Mammary epithelial cell (primary cell): ENCODE results near the gene KCNH6.

ENCODE experiments used
- EZH2 ChIP-seq: IDR thresholded peaks from 2 replicates; pipeline ENCODE4 v1.6.1; 2012; ENCODE audit warnings: low read length, inconsistent platforms, borderline replicate concordance
- TF ChIP-seq, protein P1 (sequence below), 2 donors: IDR thresholded peaks in 1 of 2; conservative IDR thresholded peaks in 1 of 2; 2 replicates each; pipeline ENCODE4 v1.5.1; 2011 to 2012; ENCODE audit warnings: inconsistent platforms in 2 of 2, low read length in 2 of 2, mild to moderate bottlenecking in 2 of 2, control low read depth in 1 of 2, low read depth in 1 of 2; ENCODE audit not compliant: insufficient read depth in 1 of 2; ENCODE audit errors: extremely low read depth in 1 of 2

DNA sequence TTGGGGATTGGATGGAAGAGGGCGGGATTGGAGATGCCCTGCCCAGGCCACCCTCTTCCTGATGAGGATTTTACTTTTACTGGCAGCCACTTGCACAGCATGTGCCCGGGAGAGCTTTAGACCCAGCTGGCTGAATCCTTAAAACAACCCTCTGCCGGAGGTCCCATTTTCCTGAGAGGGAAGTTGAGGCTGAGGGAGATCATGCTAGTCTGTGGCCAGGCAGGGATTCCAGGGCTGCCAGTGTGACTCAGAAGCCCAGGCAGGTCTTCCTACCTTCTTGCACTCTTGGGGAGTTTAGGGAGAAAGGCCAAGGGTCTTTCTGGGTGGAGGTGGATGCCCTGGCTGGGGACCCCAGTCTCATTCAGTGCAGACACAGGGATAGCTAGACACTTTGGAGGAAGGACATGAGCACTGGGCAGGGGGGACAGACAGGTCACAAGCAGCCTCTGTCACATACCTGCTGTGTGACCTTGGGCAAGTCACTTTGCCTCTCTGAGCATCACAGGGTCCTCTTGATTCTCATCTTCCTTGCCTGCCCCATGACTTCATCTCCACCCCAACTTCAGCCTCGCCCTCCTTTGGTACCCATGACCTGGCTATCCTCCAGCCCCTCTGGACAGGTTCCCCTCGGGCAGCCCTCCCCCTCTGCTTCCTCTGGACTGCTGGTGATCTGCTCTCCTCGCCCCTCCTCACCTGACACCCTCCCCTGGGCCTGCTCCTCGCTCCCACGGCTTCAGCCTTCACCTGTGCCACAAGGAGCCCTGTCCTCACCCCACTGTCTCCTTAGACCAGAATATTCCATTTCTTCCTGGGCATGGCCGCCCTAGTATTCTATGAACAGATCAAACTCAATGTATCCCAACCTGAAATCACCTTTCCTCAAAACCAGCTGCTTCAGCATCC is 15.8 kb downstream of the KCNH6 start:
- TF ChIP-seq EZH2 = no peak
- TF ChIP-seq, protein P1, sequence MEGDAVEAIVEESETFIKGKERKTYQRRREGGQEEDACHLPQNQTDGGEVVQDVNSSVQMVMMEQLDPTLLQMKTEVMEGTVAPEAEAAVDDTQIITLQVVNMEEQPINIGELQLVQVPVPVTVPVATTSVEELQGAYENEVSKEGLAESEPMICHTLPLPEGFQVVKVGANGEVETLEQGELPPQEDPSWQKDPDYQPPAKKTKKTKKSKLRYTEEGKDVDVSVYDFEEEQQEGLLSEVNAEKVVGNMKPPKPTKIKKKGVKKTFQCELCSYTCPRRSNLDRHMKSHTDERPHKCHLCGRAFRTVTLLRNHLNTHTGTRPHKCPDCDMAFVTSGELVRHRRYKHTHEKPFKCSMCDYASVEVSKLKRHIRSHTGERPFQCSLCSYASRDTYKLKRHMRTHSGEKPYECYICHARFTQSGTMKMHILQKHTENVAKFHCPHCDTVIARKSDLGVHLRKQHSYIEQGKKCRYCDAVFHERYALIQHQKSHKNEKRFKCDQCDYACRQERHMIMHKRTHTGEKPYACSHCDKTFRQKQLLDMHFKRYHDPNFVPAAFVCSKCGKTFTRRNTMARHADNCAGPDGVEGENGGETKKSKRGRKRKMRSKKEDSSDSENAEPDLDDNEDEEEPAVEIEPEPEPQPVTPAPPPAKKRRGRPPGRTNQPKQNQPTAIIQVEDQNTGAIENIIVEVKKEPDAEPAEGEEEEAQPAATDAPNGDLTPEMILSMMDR (conservative IDR thresholded peaks at IDR 0.05 in 1 of 2, IDR thresholded peaks at IDR 0.05 in 1 of 2; ENCODE audit: extremely low read depth in 1 of 2, insufficient read depth in 1 of 2, low read depth in 1 of 2, low read length in 2 of 2) = no peak
